Effector CD4-positive, alpha-beta T cell (primary cell): Measurements from ENCODE around the gene KRT16.
"Not testable (repeated sequence)": the region's sequence is repeated elsewhere in the genome, so short reads cannot be mapped to it uniquely, and the experiment has no call there.

Experiments used
- DNase-seq: peaks from one replicate; pipeline ENCODE4 v3.0.0-alpha.2; 2020

The KRT16 gene

DNA sequence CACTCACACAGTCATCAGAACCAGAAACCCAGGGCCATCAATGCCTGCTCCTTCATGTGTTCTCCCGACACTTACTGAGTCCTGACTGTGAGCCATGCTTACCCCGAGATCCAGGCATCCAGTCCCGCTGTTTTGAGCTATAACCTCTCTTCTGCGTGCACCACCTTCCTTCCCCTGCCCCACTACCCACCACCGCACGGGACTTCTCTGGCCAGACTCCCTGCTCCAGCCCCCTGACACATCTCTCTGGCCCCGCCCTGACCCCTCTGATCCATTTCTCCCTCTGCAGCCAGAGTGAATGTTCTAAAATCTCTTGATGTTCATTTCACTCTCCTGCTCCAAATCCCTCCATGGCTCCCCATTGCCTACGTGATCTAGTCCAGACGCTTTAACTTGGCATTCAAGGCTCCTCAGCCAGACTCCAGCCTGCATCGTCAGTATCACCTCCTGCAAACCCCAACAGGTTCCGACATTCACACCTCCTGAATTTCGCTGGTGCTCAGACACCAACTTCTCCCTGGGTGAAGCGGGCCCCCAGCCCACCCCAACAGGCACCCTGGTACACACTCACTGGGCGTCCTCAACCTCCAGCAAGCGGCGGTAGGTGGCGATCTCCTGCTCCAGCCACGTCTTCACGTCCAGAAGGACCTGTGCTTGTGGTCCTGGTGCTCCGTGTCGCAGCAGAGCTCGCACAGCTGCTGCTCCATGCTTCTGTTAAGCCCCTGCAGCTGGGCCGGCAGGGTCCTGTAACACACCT lies 14.9 kb upstream of the KRT16 start:
- DNase-seq: no peak

GRCh38 chr17:41626914-41627295 lies 14.3 kb upstream of the KRT16 start:
- DNase-seq: not testable (repeated sequence)

- DNase-seq: not testable (repeated sequence)
Measured at GRCh38 chr17:41626028-41626913, 13.7 kb upstream of the KRT16 start.

DNA sequence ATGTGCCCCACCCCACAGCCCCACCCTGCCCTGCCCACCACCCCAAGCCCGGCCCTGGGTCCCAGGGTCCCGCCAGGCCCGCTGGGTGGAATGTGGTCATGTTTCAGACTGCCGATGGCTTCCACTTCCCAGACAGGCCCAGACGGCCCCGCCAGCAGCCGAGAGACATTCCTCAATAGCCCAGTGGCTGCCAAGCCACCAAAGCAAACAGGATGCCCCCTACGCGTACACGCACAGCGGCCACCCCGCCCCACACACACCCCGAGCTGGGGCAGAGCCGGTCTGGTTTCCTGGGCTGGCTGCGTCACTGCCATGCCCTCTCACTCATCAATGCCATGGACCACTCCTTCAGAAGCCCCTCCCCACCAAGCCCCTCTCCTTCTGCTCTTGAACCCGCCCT lies 13.0 kb upstream of the KRT16 start:
- DNase-seq: no peak

- no peak for DNase-seq
Measured at GRCh38 chr17:41624208-41625101, 11.9 kb upstream of the KRT16 start, which contains the start of gene KRT17. Gene KRT17, minus strand, starts transcription at chr17:41624575. Its CDS starts 66 bp downstream, at chr17:41624509.

GRCh38 chr17:41623184-41623861 lies 10.8 kb upstream of the KRT16 start:
- not testable (repeated sequence) for DNase-seq

DNA sequence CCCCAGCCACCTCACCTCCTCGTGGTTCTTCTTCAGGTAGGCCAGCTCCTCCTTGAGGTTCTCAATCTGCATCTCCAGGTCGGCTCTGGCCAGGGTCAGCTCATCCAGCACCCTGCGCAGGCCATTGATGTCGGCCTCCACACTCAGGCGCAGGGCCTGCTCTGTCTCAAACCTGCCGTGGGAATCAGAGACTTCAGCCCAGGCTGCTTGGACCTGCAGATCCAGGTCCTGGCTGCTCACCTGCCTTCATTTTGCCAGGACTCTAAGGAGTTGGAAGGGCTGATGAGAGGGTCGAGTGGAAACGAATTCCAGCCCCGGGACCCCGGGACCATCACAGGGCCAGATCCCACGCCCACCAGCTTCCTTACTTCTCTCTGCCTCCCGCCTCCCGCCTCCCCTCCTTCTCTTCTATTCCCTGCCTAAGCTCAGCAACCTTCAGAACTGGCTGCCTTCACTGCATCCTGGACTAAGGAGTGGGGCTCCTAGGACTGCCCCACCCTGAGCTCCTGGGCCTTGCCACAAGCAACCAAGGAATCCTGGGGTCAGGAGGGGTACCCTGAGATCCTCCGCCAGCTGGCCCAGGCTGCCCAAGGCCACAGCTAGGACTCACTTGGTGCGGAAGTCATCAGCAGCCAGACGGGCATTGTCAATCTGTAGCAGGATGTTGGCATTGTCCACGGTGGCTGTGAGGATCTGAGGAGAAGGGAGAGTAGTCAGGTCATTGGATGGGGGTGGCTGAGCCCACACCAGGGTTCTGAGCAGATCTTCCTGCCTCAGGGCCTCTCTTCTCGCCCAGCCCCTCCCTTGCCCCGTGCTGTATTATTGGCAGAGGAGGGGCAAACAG lies 10.0 kb upstream of the KRT16 start:
- DNase-seq: not testable (repeated sequence)

GRCh38 chr17:41621916-41622315 lies 9.3 kb upstream of the KRT16 start:
- DNase-seq: no peak

DNA sequence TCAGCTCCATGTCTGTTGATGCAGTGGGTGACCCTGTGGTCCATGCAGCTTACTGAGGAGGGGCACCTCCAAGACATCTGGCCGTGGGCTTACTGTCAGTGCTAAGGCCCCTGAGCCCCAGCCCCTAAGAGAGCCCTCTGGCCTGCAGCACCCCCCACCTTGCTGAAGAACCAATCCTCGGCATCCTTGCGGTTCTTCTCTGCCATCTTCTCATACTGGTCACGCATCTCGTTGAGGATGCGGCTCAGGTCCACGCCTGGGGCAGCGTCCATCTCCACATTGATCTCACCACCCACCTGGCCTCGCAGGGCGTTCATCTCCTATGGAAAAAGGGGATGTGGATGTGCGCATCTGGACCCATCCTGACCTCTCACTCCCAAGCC lies 8.9 kb upstream of the KRT16 start:
- not testable (repeated sequence) for DNase-seq

DNA sequence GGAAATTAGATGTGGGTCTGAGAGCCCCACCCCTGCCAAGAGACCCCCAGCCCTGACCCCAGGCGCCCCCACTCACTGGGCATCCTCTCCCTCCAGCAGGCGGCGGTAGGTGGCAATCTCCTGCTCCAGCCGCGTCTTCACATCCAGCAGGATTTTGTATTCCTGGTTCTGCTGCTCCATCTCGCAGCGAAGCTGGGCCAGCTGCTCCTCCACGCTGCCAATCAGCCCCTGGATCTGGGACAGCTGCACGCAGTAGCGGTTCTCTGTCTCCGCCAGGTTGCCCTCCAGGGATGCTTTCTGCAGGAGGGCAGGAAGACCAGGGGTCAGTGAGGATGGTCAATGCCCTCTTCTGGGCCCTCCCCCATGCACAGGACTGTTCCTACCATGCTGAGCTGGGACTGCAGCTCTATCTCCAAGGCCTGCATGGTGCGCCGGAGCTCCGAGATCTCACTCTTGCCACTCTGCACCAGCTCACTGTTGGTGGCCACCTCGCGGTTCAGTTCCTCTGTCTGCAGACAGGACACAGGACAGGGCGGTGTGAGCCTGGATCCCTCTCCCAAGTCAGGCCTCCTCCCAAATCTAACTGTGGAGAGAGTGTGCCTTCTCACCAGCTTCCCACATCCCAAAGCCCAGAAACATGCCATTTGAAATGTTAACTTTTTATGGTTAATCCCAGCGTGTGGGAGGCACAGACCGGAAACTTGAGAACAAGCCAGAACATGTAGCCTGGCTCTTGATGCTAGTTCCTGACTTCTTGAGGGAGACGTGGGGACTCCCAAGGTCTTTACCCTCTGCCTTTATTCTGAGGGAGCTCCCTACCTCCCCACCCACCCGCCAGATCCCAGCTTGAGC lies 8.2 kb upstream of the KRT16 start:
- no peak for DNase-seq

GRCh38 chr17:41619927-41620582 lies 7.5 kb upstream of the KRT16 start:
- DNase-seq: not testable (repeated sequence)

DNA sequence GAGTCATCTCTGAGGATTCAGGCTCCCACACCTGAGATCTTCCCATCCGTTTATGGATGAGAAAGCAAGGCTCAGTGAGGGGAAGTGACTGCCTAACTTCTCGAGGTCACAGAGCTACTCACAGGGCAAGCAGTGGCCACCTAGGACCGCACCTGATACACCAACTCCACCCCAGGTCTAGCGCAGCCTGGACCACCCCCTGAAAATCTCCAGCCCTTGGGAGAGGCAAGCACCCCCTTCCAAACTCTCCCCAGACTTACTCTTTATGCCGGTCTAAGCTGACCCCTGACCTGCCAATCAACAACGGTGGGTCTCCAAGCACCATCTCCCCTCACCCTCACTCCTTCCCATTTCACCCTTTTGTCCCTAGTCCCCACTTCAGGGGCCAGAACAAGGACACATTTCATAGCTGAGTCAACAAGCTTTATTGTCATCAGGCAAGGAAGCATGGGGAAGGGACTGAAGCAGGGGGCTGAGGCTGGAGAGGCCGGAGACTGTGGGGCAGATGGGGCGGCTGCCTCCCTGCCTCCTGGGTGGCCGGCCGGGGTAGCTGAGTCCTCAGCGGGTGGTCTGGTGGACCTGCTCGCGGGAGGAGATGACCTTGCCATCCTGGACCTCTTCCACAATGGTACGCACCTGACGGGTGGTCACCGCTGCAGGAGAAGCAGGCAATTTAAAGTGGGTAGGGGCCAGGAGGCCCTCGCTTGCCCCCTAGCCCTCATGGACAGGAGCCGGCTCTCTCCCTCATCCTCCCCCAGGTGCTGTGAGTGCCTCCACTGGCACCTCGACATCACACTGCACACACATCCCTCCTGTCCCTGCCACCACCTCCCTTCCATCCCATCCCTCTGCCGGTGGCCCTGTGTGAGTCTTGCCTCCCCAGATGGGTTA lies 6.7 kb upstream of the KRT16 start:
- DNase-seq: no peak

- no peak for DNase-seq
Measured at GRCh38 chr17:41618341-41619035, 5.9 kb upstream of the KRT16 start.

DNA sequence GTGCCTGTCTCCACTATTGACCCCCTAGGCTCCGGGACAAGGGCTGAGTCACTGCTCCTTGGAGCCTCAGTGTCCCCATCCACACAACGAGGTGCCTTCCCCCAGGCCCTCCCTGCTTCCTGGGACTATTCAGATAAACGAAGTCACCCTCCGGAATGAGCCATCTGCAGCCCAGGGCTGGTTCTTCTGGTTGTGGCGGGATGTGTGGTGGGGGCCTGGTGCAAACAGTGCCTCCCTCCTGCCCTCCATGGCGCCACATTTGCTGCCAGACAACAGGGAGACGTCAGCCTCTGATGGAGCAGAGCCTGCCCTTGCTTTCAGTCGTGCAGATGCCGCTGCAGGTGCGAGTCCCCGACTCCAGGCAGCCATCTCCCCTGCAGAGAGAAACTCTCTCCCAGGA lies 5.1 kb upstream of the KRT16 start:
- DNase-seq: no peak

- no peak for DNase-seq
Measured at GRCh38 chr17:41617136-41617535, 4.6 kb upstream of the KRT16 start.

GRCh38 chr17:41616486-41616885 lies 3.9 kb upstream of the KRT16 start:
- not testable (repeated sequence) for DNase-seq

- no peak for DNase-seq
Measured at GRCh38 chr17:41615454-41615853, 2.9 kb upstream of the KRT16 start.

- not testable (repeated sequence) for DNase-seq
Measured at GRCh38 chr17:41614767-41615166, 2.2 kb upstream of the KRT16 start.
